OCI-LY3 (cell line): ENCODE data around the gene PTTG1IP.

ENCODE experiments used
- H2AFZ ChIP-seq: fragments of 200-600, 300-600 bp; shearing (Covaris generic); 2 replicates; pipeline ENCODE4 v1.6.0; 2014; ENCODE audit warnings: antibody characterized with exemption, low read depth, low read length
- H3K27ac ChIP-seq: fragments of 200-600, 300-600 bp; sonication (generic); 2 replicates; pipeline ENCODE4 v1.5.1; 2014; ENCODE audit warnings: mild to moderate bottlenecking, low read length, moderate library complexity, mixed read lengths
- H3K27me3 ChIP-seq: fragments of 200-600, 300-600 bp; sonication (generic); 2 replicates; pipeline ENCODE4 v1.6.1; 2014; ENCODE audit warnings: low read depth, low read length, mixed read lengths
- H3K36me3 ChIP-seq: fragments of 200-600, 300-600 bp; sonication (generic); replicated peaks from 2 replicates; pipeline ENCODE3; 2014; ENCODE audit warnings: low read depth, low read length, mixed read lengths
- H3K4me1 ChIP-seq: fragments of 300-600, 200-600 bp; sonication (generic); 2 replicates; pipeline ENCODE4 v1.6.1; 2014; ENCODE audit warnings: low read length, mixed read lengths
- H3K4me2 ChIP-seq: fragments of 200-600, 300-600 bp; sonication (generic); 2 replicates; pipeline ENCODE4 v1.6.1; 2014; ENCODE audit warnings: low read length, mixed read lengths
- H3K4me3 ChIP-seq: fragments of 300-600, 200-600 bp; sonication (generic); 2 replicates; pipeline ENCODE4 v1.5.1; 2014; ENCODE audit warnings: antibody characterized with exemption, mild to moderate bottlenecking, low read length, moderate library complexity
- H3K79me2 ChIP-seq: fragments of 300-600, 200-600 bp; shearing (Covaris generic); 2 replicates; pipeline ENCODE4 v1.6.1; 2014; ENCODE audit warnings: mild to moderate bottlenecking, low read length, mixed read lengths
- H3K9ac ChIP-seq: fragments of 300-600, 200-600 bp; shearing (Covaris generic); 2 replicates; pipeline ENCODE4 v1.6.0; 2014; ENCODE audit warnings: mild to moderate bottlenecking, low read length, moderate library complexity
- H3K9me3 ChIP-seq: fragments of 200-600, 300-600 bp; shearing (Covaris generic); 2 replicates; pipeline ENCODE4 v1.6.1; 2014; ENCODE audit warnings: low read length, mixed read lengths; ENCODE audit not compliant: insufficient read depth
- H4K20me1 ChIP-seq: fragments of 200-600, 300-600 bp; sonication (generic); 2 replicates; pipeline ENCODE4 v1.6.1; 2016; ENCODE audit warnings: low read length, mixed read lengths; ENCODE audit not compliant: insufficient read depth
- EZH2phosphoT487 ChIP-seq: fragments of 200-600 bp; shearing (Covaris generic); IDR thresholded peaks from 2 replicates; pipeline ENCODE4 v1.6.1; 2018; ENCODE audit warnings: antibody characterized with exemption, mixed run types, low read depth
- TF ChIP-seq, protein P1 (sequence below): fragments of 200-600, 300-600 bp; sonication (generic); IDR thresholded peaks from 2 replicates; pipeline ENCODE4 v1.5.1; 2014; ENCODE audit warnings: antibody characterized with exemption, low read length, low read depth

PTTG1IP gene

DNA sequence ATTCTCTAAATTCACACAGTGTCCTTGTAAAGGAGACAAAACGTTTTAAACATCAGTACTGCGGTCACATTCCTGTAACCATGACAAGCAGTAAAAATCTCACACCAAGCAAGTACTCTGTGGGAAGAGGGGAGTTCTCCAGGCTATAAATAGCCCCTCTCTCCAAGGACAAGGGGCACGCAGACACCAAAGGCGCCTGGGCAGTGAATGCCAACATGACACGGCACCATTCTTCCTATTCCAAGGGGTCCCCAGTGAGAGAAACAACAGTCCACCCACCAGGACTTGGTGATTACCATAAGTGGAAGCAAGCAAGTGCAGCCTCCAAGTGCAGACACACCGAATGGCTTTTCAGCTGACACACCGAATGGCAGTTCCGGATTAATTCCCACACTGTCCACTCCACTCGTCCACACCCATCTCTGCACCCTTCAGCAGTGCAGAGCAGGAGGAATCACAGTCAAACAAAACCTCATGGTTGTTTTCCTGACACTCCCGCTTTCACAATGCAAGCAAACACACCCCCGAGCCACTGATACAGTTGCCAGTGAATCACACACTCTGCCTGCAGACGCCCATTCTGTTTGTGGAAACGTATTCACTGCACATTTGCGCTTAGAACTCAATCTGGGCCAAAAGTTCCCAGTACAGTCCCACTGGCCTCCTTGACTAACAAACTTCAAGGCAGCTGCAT lies 1.8 kb downstream of the PTTG1IP start:
- H3K4me3 ChIP-seq = no peak overlapping the region
- peaks cover 48% of the 10 kb centered on the region for H4K20me1 ChIP-seq
- H3K4me2 ChIP-seq = peak overlapping the region; percentile 98; the same call in 1 of the 2 replicates
- no peaks in the 10 kb centered on the region for H3K27me3 ChIP-seq
- H3K9me3 ChIP-seq = no peaks in the 10 kb centered on the region
- peaks cover 4% of the 10 kb centered on the region for H3K36me3 ChIP-seq
- peaks cover 20% of the 10 kb centered on the region for H3K4me1 ChIP-seq
- H3K9ac ChIP-seq = no peak overlapping the region
- no peak for TF ChIP-seq EZH2phosphoT487
- no peak overlapping the region for H2AFZ ChIP-seq
- H3K79me2 ChIP-seq = peaks cover 54% of the 10 kb centered on the region
- H3K27ac ChIP-seq = no peak overlapping the region

DNA sequence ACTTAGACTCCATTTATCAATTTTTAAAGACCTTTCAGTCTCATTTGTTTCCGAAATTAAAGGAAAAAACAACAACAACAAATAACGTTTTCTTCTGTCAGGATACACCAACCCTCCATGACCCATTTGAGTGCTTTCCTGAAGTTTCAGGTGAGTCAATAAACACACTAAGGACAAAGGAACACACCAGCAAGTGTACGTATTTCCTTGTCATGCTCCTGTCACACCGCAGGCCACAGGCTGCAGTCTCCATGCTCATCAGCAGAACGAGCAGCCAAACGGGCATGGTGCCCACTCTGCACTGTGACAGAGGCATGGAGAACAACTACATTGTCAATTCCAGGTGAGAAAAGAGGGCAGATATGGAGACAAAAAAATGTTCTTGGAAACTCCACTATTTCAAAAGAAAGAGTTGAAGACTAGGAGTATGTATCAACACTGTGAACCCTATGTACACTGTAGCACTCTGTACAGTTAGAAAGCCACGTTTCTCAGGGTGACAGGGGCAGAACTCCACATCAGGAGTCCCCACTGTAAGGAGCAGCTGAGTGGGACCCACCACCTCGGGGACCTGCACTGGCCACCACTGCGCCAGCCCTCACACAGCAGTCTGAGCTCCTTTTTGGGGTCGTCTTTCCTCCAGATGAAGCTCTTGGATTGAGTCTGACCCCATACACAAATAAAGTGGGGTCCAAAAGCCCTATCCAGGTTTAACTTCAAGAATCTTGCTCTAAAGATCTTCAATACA lies 2.6 kb downstream of the PTTG1IP start:
- no peak overlapping the region for H3K4me3 ChIP-seq
- H3K27me3 ChIP-seq = no peaks in the 10 kb centered on the region
- H4K20me1 ChIP-seq = peaks cover 55% of the 10 kb centered on the region
- TF ChIP-seq EZH2phosphoT487 = no peak
- TF ChIP-seq, protein P1, sequence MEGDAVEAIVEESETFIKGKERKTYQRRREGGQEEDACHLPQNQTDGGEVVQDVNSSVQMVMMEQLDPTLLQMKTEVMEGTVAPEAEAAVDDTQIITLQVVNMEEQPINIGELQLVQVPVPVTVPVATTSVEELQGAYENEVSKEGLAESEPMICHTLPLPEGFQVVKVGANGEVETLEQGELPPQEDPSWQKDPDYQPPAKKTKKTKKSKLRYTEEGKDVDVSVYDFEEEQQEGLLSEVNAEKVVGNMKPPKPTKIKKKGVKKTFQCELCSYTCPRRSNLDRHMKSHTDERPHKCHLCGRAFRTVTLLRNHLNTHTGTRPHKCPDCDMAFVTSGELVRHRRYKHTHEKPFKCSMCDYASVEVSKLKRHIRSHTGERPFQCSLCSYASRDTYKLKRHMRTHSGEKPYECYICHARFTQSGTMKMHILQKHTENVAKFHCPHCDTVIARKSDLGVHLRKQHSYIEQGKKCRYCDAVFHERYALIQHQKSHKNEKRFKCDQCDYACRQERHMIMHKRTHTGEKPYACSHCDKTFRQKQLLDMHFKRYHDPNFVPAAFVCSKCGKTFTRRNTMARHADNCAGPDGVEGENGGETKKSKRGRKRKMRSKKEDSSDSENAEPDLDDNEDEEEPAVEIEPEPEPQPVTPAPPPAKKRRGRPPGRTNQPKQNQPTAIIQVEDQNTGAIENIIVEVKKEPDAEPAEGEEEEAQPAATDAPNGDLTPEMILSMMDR = no peak
- H2AFZ ChIP-seq = no peak overlapping the region
- peaks cover 6% of the 10 kb centered on the region for H3K36me3 ChIP-seq
- no peak overlapping the region for H3K9ac ChIP-seq
- no peak overlapping the region for H3K27ac ChIP-seq
- H3K4me1 ChIP-seq = peaks cover 28% of the 10 kb centered on the region
- H3K9me3 ChIP-seq = no peaks in the 10 kb centered on the region
- H3K79me2 ChIP-seq = peaks cover 58% of the 10 kb centered on the region
- H3K4me2 ChIP-seq = no peak overlapping the region

DNA sequence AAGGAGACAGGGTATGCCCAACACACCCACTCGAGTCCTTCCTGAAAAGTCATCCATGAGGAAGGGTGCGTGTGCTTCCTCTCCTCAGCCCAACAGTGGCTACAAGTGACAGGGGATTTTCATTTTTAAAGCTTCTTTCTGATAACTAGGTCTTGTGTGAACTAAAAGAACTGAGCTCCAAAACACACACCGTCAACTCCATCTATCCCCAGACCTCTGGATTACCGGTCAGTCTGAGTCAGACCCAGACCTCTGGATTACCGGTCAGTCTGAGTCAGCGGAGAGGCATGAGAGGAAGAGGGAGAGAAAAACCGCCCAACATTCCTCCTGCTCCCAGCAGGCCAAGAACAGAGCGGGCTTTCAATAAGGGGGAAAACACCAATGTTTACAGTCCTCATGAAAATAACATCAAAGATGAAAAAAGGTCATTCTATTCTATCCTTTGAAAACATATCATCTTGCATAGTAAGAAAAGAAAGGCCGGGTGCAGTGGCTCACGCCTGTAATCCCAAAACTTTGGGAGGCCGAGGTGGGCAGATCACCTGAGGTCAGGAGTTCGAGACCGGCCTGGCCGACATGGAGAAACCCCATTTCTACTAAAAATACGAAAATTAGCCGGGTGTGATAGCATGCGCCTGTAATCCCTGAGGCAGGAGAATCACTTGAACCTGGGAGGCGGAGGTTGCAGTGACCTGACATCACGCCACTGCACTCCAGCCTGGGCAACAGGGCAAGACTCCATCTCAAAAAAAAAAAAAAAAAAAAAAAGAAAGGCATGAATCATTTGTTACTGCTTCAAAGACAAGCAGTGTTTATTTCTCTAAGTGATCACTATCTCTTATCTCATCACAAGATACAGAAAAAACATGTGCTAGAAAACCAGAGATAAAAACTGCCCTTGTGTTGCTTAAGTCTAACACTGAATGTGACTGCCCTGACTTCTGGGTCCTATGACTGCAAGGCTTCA lies 3.4 kb downstream of the PTTG1IP start:
- H3K36me3 ChIP-seq = peaks cover 9% of the 10 kb centered on the region
- H3K9ac ChIP-seq = no peak overlapping the region
- no peak for TF ChIP-seq EZH2phosphoT487
- TF ChIP-seq, protein P1 = no peak
- no peak overlapping the region for H3K4me2 ChIP-seq
- no peaks in the 10 kb centered on the region for H3K9me3 ChIP-seq
- H3K4me1 ChIP-seq = peaks cover 29% of the 10 kb centered on the region
- peaks cover 63% of the 10 kb centered on the region for H4K20me1 ChIP-seq
- no peak overlapping the region for H3K4me3 ChIP-seq
- no peaks in the 10 kb centered on the region for H3K27me3 ChIP-seq
- no peak overlapping the region for H3K27ac ChIP-seq
- no peak overlapping the region for H2AFZ ChIP-seq
- peaks cover 58% of the 10 kb centered on the region for H3K79me2 ChIP-seq

DNA sequence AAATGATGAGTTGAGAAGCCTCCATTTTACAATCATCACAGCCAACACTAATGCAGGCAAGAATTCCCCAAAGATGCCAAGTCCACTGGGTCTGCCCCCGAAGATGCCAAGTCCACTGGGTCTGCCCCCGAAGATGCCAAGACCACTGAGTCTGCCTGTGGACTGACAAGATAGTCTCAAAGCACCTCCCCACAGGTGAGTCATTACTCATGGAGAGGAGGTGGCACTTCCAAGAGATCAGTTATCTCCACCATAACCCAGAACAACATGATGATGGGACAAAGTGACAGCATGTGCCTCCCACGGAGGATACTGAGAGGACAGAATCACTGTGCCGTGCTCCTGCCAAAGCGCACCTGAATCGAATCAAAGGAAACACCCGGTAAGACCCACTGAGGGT lies 4.8 kb downstream of the PTTG1IP start:
- no peak overlapping the region for H2AFZ ChIP-seq
- no peaks in the 10 kb centered on the region for H3K27me3 ChIP-seq
- H3K4me3 ChIP-seq = no peak overlapping the region
- peaks cover 68% of the 10 kb centered on the region for H4K20me1 ChIP-seq
- peaks cover 14% of the 10 kb centered on the region for H3K36me3 ChIP-seq
- H3K27ac ChIP-seq = no peak overlapping the region
- H3K4me2 ChIP-seq = no peak overlapping the region
- peaks cover 58% of the 10 kb centered on the region for H3K79me2 ChIP-seq
- H3K4me1 ChIP-seq = peaks cover 26% of the 10 kb centered on the region
- no peaks in the 10 kb centered on the region for H3K9me3 ChIP-seq
- no peak overlapping the region for H3K9ac ChIP-seq
- TF ChIP-seq EZH2phosphoT487 = no peak
- TF ChIP-seq, protein P1 = no peak
